Fibroblast of mammary gland (primary cell): Measurements from ENCODE around the gene SMAD3.

Experiments
- DNase-seq: peaks from one replicate; pipeline ENCODE4 v3.0.0-alpha.2; 2010; ENCODE audit warnings: low read depth
- H3K4me3 ChIP-seq: 2 replicates; pipeline ENCODE4 v1.5.1; 2011; ENCODE audit warnings: low read depth, mild to moderate bottlenecking, low read length, moderate library complexity; ENCODE audit not compliant: control insufficient read depth
- CTCF ChIP-seq: conservative IDR thresholded peaks from 2 replicates; pipeline ENCODE4 v1.5.1; 2011; ENCODE audit warnings: low read depth, low read length, inconsistent platforms; ENCODE audit not compliant: control insufficient read depth, insufficient read depth

SMAD3 gene

DNA sequence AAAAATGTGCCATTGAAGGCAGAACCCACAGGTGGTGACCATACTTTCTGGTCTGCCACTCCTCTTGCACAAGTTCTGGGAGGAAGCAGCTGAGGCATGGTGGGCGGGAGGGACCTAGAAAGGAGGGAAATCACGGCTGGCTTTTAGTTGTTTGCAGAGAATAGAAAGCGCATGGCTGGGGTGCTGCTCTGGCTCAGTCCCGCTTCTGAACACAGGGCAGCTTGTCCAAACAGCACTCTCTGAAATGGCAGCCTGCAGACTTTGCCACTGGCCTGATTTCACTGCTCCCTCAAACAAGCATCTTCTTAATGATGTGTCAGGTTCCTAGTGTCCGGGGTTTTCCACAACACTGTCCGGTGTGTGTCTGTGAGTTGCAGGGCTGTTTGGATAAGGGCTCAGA, 112.3 kb downstream of the SMAD3 start:
- TF ChIP-seq CTCF, result no peak
- no peak overlapping the region for H3K4me3 ChIP-seq
- peak; percentile 71 for DNase-seq

DNA sequence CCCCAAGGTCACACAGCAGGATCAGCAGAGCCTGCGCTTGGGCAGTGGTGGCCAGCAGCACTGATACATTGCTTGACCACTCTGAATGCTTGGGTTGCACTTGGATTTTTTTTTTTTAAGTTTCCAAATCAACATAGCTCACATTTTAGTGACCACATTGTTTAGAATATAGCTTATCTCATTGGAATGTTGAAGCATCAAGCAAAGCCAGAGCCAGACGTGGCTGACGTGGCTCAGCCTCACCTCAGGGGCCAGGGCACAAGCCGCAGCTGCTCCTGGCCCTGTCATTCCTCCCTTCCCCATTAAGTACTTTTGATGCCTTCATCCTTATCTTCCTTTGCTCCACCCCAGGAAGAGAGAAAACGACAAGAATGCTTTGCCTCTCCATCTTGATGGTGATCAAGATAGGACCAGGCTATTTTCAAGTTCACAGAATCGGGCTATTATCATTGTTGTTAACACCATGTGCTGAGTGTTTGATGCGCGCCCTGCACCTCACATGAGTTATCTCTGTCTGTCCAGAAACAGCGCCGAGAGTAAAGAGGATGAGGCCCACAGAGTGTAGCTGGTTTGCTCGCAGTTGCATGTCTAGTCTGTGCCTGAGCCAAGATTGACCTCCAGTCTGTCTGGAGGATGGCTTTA, 113.3 kb downstream of the SMAD3 start:
- DNase-seq, result peak; percentile 97
- no peak for TF ChIP-seq CTCF
- H3K4me3 ChIP-seq, result no peak overlapping the region

- DNase-seq, result no peak
- no peak overlapping the region for H3K4me3 ChIP-seq
- TF ChIP-seq CTCF, result no peak
Measured at GRCh38 chr15:67179411-67179995, 114.1 kb downstream of the SMAD3 start.

GRCh38 chr15:67180035-67180434, 114.6 kb downstream of the SMAD3 start:
- no peak overlapping the region for H3K4me3 ChIP-seq
- no peak for DNase-seq
- TF ChIP-seq CTCF, result no peak

- no peak overlapping the region for H3K4me3 ChIP-seq
- no peak for TF ChIP-seq CTCF
- no peak for DNase-seq
Measured at GRCh38 chr15:67180514-67181191, 115.3 kb downstream of the SMAD3 start.

- DNase-seq, result no peak
- TF ChIP-seq CTCF, result no peak
- no peak overlapping the region for H3K4me3 ChIP-seq
Measured at GRCh38 chr15:67181221-67181639, 115.8 kb downstream of the SMAD3 start.
